Caki2 (cell line): ENCODE results near the gene RNF123. TPM values are rescaled to one million over a fixed set of nuclear protein-coding genes. Genes with fewer than 3 reads are reported as not detected.

ENCODE experiments used
- DNase-seq: peaks from one replicate; pipeline ENCODE4 v3.0.0-alpha.2; 2015; ENCODE audit warnings: low read depth
- in situ Hi-C: cut with HindIII; loops from 2 replicates; pipeline ENCODE4 v1.10.0; 2016; ENCODE audit warnings: low sequenced_read_pairs, low pct_unique_long_range_greater_than_20kb, mixed read lengths
- total RNA-seq: library from RNA; depleted of rRNA; stranded (reverse); fragments of >200 nt; shearing (Covaris generic); gene quantifications from 2 replicates; pipeline ENCODE4 v1.2.3, GENCODE V29; 2014; ENCODE audit warnings: low replicate concordance; rRNA removed

RNF123 gene
- total RNA-seq: 14.3 and 14.6 TPM in 2 replicates

DNA sequence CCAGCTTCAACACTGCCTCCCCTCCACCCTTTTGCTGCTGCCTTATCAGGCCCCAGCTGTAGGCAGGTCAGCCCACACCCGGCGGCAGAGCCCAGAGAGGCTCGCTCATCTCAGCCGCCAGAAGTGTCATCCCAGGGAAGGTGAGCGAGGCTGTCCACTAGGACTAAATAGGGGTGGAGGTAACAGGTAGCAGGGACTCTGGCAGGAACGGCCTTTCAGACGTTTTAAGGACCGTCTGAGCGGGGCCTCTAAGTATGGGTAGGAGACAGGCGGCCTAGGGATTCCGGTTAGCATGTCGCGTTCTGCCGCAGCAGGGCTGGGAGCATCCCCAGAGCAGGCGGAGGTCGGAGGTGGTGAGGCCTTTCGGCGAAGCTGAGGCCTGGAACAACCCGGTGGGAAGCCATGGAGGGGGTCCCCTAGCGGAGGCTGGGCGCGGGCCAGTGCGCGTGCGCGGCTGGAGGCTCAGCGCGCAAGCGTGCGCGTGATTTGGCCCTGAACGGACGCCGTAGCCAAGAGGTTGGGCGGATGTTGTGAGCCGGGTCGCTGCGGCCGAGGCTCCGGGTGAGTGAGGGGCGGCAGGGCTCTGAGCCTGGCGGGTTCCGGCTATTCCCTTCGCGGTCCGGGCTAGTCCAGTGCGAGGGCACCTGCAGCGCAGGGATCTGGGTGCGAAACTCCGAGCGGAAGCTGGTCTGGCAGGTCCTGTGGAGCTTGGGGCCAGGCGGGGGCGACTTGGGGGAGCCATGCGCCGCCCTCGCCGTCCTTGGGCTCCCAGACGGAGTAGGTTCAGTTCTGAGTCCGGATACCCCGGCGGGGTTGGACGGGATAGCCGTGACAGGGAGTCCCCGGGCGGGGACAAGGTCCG lies at the start of gene RNF123, which contains the start of gene MST1:
Gene RNF123, plus strand, starts transcription at position 512 of the 862 bp plus-strand sequence. CDS start 1,609 bp downstream, outside the sequence.
Gene MST1, minus strand, starts transcription at position 429 of the 862 bp plus-strand sequence. CDS start 783 bp downstream, outside the sequence.
- in situ Hi-C loops: no loop called here
- DNase-seq: peak; percentile 71

DNA sequence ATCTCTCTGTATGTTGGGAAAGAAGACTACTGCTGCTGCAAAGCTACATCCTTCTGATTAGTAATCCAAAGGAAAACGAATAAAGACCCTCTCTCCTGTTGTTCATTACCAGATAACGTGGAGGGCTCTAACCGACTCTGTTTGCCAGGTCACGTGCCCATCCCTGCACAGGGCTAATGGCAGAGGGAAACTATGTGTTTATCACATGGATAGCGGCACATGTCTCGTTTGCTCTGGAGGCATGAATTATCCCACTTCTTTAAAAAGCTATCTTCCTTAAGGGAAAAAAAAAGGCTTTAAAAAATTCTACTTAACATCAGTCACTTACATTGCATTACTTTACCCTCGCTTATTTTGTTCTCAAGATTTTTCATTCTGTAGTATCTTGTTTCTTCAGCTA lies 48.1 kb upstream of the RNF123 start:
- no peak for DNase-seq
- in situ Hi-C loops: no loop called here

DNA sequence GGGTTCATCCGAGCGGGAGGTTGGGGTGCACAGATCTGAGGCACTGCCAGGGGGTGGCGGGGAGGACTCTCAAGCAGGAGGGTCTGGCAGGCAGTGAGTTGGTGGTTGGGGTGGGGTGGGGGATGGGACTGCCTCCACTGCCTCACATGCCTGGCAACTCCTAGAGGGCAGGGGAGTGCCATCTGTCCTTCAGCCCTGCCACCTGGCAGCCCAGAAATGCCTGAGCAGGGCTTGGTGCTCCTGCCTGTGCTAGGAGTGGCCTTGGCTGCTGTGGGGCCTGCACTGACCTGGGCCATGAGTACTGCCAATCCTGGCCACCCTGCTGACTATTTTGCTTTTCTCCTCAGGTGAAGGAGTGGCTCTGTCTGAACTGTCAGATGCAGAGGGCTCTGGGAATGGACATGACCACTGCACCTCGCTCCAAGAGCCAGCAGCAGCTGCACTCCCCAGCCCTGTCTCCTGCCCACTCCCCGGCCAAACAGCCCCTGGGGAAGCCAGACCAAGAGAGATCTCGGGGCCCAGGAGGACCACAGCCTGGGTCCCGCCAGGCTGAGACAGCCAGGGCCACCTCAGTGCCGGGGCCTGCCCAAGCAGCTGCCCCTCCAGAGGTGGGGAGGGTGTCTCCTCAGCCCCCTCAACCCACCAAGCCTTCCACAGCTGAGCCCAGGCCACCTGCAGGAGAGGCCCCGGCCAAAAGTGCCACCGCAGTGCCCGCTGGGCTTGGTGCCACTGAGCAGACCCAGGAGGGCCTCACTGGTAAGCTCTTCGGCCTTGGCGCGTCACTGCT lies 47.2 kb upstream of the RNF123 start:
- in situ Hi-C loops: no loop called here
- no peak for DNase-seq

DNA sequence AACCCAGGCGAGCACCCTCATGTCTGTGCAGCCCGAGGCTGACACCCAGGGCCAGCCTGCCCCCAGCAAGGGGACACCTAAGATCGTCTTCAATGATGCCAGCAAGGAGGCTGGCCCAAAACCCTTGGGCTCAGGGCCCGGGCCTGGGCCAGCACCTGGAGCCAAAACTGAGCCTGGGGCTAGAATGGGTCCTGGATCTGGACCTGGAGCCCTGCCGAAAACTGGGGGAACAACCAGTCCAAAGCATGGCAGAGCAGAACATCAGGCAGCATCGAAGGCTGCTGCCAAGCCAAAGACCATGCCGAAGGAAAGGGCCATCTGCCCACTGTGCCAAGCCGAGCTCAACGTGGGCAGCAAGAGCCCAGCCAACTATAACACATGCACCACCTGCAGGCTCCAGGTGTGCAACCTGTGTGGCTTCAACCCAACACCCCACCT lies 46.6 kb upstream of the RNF123 start:
- DNase-seq: no peak
- in situ Hi-C loops: no loop called here

DNA sequence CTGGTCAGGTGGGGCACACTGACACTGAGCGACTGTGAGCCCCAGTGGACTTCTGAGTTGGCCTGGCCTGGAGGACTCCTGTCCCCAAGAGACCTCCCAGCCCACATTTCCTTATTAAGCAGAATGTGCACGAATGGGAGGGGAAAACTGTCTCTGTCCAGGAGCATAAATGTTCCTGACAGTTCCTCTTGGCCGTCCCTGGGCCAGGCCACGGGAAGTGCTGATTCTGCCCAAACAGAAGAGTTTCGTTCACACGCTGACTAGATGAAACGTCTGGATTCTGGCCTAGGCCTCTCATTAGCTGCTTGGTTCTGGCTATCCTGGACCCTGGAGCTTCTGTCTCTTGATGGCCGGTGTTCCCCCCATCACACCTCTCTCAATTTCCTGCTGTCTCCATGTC lies 44.7 kb upstream of the RNF123 start:
- no peak for DNase-seq
- in situ Hi-C loops: no loop called here

DNA sequence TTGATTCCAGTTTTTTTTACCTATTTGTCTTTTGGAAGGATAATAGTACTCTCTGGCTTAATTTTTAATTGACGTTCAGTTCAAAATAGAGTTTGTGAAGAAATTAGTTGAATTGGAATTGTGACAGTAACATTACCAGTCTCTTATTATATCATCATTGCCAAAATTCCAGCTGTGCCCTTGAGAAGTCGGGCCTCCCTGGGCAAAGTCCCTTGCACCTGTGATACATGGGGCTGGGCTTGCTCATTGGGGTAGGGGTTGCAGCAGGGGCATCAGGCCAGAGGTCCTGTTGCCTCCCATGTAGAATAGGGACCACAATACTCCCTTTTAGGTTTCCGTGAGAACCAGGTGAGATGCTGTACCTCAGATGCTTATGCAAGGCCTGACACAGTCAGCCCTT lies 43.1 kb upstream of the RNF123 start:
- DNase-seq: no peak
- in situ Hi-C loops: no loop called here

DNA sequence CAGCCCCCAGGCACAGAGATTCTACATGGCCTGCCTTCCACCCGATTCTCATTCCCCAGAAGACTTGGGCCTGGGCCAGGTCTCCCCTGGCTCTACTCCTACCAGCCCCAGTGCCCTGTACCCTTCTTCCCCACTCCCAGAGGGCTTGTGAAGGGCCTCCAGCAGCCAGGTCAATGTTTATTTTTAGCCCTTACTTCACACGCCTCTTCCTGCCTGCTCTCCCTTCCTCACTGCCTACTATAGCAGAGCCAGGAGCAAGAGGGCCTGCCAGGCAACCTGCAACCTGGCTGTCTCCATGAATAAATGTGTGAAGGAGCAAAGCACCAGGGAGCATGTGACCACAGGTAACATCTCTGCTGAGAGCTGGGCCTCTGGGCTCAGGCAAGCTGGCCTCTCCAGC lies 41.6 kb upstream of the RNF123 start:
- in situ Hi-C loops: no loop called here
- no peak for DNase-seq

DNA sequence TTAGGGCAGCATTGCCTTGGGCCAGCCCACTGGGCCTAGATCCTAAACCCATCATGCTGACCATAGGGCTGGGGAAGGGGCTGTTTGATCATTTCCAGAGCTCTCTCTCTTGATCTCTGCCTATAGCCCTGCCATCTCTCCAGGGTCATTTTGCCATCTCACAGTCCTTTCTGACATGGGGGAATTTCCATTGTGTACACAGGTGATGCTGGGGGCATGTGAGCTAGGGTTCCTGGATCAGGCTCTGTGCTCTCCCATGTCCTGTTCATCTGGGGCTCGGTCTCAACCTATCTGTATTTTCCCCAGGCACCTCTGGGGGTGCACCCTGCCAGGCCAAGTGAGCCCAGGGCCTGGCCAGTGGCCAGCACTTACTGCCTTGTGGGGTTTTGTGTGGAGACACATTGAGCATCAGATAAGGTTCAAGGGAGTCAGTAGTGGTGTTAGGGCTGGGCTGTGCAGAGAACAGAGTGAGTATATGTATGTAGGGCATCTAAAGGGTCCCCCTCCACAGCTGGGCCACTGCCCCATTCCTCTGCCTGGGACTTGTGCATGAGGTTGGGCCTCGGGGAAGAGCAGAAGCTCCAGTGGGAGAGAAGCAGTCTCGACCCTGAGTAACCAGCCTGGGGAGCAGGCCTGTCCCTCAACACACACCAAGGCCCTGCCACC lies 40.9 kb upstream of the RNF123 start:
- in situ Hi-C loops: no loop called here

DNA sequence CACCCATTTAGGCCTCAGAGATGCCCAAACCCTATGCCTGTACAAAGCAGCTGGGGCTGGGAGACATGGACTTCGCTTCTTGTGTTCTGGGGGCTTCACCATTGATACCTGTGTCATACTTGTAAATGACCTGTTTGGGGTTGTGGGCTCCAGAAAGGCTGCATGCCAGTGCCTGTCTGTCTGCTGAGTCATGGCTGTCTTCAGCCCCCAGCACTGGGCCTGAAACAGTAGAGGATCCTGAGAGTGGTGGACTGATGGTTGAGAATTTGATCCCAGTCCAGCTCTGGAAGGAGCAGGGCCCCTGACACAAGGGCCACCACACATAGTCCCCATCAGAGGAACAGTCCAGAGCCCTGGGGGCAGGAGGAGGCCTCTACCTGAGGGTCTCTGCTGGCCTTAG lies 39.8 kb upstream of the RNF123 start:
- in situ Hi-C loops: no loop called here

More for the DNA sequence above, 40.9 kb upstream of the RNF123 start:
- DNase-seq: no peak

DNA sequence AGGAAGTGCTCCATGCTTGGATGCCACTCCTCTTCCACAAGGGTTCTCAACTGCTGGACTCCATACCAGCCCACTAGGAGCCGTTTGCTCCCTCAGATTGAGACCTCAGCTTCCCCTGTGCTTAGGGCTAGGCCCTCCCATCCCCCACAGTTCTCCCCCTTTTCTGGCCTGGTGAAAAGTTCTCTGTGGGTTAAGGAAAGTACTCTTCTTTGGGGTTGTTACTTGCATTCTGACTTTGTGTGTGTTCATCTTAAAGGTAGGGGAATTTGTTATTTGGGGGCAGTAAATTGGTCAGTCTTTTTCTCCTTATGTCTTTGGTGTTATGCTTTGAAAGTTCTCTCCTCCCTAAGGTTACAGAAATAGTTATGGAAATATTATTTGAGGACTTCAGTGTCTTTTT lies 39.2 kb upstream of the RNF123 start:
- DNase-seq: no peak
- in situ Hi-C loops: no loop called here

More for the DNA sequence above, 39.8 kb upstream of the RNF123 start:
- no peak for DNase-seq

DNA sequence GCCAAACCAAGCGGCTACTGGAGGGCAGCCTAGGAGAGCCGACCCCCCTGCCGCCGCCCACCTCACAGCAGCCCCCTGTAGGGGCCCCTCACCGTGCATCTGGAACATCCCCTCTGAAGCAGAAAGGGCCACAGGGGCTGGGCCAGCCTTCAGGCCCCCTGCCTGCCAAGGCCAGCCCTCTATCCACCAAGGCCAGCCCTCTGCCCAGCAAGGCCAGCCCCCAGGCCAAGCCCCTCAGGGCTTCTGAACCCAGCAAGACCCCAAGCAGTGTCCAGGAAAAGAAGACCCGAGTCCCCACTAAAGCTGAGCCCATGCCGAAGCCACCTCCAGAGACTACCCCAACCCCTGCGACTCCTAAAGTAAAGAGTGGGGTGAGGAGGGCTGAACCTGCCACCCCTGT lies 38.7 kb upstream of the RNF123 start:
- no peak for DNase-seq
- in situ Hi-C loops: no loop called here

DNA sequence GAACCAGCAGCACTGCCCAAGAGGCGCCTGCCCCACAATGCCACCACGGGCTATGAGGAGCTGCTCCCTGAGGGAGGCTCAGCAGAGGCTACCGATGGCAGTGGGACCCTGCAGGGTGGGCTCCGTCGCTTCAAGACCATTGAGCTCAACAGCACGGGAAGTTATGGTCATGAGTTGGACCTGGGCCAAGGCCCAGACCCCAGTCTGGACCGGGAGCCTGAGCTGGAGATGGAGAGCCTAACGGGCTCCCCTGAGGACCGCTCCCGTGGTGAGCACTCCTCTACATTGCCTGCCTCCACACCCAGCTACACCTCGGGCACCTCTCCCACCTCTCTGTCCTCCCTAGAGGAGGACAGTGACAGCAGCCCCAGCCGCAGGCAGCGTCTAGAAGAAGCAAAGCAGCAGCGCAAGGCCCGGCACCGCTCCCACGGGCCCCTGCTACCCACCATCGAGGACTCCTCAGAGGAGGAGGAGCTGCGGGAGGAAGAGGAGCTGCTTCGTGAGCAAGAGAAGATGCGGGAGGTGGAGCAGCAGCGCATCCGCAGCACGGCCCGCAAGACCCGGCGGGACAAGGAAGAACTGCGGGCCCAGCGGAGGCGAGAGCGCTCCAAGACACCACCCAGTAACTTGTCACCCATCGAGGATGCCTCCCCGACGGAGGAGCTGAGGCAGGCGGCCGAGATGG lies 37.0 kb upstream of the RNF123 start:
- no peak for DNase-seq
- in situ Hi-C loops: no loop called here

DNA sequence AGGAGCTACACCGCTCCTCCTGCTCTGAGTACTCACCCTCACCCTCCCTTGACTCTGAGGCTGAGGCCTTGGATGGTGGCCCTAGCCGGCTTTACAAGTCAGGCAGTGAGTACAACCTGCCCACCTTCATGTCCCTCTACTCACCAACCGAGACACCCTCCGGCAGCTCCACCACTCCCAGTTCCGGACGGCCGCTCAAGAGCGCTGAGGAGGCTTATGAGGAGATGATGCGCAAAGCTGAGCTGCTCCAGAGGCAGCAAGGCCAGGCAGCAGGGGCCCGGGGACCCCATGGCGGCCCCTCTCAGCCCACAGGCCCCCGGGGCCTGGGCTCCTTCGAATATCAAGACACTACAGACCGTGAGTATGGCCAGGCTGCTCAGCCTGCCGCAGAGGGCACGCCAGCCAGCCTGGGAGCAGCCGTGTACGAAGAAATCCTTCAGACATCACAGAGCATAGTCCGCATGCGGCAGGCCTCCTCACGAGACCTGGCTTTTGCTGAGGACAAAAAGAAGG lies 36.4 kb upstream of the RNF123 start:
- peak; percentile 10 for DNase-seq
- in situ Hi-C loops: no loop called here

DNA sequence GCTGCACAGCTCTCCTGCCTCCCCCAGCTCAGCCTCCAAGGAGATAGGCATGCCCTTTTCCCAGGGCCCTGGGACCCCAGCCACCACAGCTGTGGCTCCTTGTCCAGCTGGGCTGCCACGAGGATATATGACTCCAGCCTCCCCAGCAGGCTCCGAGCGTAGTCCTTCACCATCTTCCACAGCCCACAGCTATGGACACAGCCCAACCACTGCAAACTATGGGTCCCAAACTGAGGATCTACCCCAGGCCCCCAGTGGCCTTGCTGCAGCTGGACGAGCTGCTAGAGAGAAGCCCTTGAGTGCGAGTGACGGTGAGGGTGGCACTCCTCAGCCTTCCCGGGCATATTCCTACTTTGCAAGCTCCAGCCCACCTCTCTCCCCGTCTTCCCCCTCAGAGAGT lies 35.7 kb upstream of the RNF123 start:
- in situ Hi-C loops: no loop called here
- DNase-seq: no peak

DNA sequence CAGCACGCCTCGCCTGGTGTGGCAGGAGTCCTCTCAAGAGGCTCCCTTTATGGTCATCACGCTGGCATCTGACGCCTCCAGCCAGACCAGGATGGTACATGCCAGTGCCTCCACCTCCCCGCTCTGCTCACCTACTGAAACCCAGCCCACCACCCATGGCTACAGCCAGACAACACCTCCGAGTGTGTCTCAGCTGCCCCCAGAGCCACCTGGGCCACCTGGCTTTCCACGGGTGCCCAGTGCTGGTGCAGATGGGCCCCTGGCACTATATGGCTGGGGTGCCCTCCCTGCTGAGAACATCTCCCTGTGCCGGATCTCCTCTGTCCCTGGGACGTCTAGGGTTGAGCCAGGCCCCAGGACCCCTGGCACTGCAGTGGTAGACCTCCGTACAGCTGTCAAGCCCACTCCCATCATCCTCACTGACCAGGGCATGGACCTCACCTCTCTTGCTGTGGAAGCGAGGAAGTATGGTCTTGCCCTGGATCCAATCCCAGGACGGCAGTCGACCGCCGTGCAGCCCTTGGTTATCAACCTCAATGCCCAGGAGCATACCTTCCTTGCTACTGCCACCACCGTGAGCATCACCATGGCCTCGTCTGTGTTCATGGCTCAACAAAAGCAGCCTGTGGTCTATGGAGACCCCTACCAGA lies 35.1 kb upstream of the RNF123 start:
- DNase-seq: no peak

DNA sequence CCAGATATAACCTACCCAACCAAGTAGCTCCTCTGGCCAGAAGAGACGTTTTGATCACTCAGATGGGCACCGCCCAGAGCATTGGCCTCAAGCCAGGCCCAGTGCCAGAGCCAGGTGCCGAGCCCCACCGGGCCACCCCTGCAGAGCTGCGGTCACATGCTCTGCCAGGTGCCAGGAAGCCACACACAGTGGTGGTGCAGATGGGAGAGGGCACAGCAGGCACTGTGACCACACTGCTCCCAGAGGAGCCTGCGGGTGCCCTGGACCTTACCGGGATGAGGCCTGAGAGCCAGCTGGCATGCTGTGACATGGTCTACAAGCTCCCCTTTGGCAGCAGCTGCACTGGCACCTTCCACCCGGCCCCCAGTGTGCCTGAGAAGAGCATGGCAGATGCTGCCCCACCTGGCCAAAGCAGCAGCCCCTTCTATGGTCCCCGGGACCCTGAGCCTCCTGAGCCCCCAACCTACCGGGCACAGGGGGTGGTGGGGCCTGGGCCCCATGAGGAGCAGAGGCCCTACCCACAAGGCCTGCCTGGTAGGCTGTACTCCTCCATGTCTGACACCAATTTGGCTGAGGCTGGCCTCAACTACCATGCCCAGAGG lies 34.3 kb upstream of the RNF123 start:
- no peak for DNase-seq
- in situ Hi-C loops: no loop called here

More for the DNA sequence above, 35.1 kb upstream of the RNF123 start:
- in situ Hi-C loops: no loop called here

DNA sequence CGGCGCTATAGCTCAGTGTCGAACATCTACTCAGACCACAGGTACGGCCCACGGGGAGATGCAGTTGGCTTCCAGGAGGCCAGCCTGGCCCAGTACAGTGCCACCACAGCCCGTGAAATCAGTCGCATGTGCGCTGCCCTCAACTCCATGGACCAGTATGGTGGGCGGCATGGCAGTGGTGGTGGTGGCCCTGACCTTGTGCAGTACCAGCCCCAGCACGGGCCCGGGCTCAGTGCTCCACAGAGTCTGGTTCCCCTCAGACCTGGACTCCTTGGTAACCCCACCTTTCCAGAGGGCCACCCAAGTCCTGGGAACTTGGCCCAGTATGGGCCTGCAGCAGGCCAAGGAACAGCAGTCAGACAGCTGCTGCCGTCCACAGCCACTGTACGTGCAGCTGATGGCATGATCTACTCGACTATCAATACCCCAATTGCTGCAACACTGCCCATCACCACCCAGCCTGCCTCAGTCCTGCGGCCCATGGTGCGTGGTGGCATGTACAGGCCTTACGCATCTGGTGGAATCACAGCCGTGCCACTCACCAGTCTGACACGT lies 33.5 kb upstream of the RNF123 start:
- no peak for DNase-seq
- in situ Hi-C loops: no loop called here
